Measurements from ENCODE around the gene UNC5B.

- peak in 1 of 2 donors; percentile 14 for TF ChIP-seq CTCF (conservative IDR thresholded peaks at IDR 0.05 in 1 of 2, IDR thresholded peaks at IDR 0.05 in 1 of 2; ENCODE audit: extremely low read depth in 1 of 2, insufficient read depth in 1 of 2, low read depth in 1 of 2, low read length in 2 of 2)
- TF ChIP-seq EZH2 (IDR thresholded peaks at IDR 0.05; ENCODE audit: borderline replicate concordance, low read length), result no peak
Measured at GRCh38 chr10:71217266-71218045, 5.1 kb downstream of the UNC5B start.

Measured in mammary epithelial cell (primary cell).